ENCODE data around the gene SLC10A3.
A peak's percentile ranks its signal among the peaks of the same experiment; 100 is the strongest.

SLC10A3 gene

GRCh38 chrX:154463611-154464220 is 26.7 kb downstream of the SLC10A3 start:
- DNase-seq = no peak

- DNase-seq = no peak
Observed at GRCh38 chrX:154462396-154462795, 28.0 kb downstream of the SLC10A3 start.

- no peak for DNase-seq
Observed at GRCh38 chrX:154460326-154460725, 30.1 kb downstream of the SLC10A3 start.

GRCh38 chrX:154459832-154460231 is 30.6 kb downstream of the SLC10A3 start:
- DNase-seq = no peak

GRCh38 chrX:154458954-154459778 is 31.3 kb downstream of the SLC10A3 start:
- DNase-seq = peak; percentile 52

- DNase-seq = peak; percentile 79
Observed at GRCh38 chrX:154458116-154458953, 32.1 kb downstream of the SLC10A3 start, which contains the start of gene PLXNA3. PLXNA3 (plus strand) TSS chrX:154458281; CDS start chrX:154460184, 1,903 bp downstream.

GRCh38 chrX:154457491-154458115 is 32.8 kb downstream of the SLC10A3 start:
- peak; percentile 84 for DNase-seq

- no peak for DNase-seq
Observed at GRCh38 chrX:154452823-154453222, 37.6 kb downstream of the SLC10A3 start.

- no peak for DNase-seq
Observed at GRCh38 chrX:154450312-154450711, 40.1 kb downstream of the SLC10A3 start.

GRCh38 chrX:154449618-154450017 is 40.8 kb downstream of the SLC10A3 start:
- no peak for DNase-seq

GRCh38 chrX:154448484-154448883 is 41.9 kb downstream of the SLC10A3 start:
- DNase-seq = no peak

- no peak for DNase-seq
Observed at GRCh38 chrX:154446430-154446829, 44.0 kb downstream of the SLC10A3 start.

GRCh38 chrX:154445776-154446175 is 44.7 kb downstream of the SLC10A3 start:
- DNase-seq = no peak

GRCh38 chrX:154444755-154445246 is 45.6 kb downstream of the SLC10A3 start:
- no peak for DNase-seq

GRCh38 chrX:154443992-154444754 is 46.3 kb downstream of the SLC10A3 start, which contains the start of gene FAM50A:
FAM50A (plus strand) TSS chrX:154444141; CDS start chrX:154444236, 95 bp downstream.
- peak; percentile 87 for DNase-seq

- peak; percentile 55 for DNase-seq
Observed at GRCh38 chrX:154443479-154443910, 46.9 kb downstream of the SLC10A3 start.

GRCh38 chrX:154441984-154442707 is 48.3 kb downstream of the SLC10A3 start:
- peak; percentile 62 for DNase-seq

- DNase-seq = no peak
Observed at GRCh38 chrX:154441564-154441963, 48.9 kb downstream of the SLC10A3 start.

GRCh38 chrX:154440623-154441357 is 49.6 kb downstream of the SLC10A3 start:
- no peak for DNase-seq

GRCh38 chrX:154439841-154440240 is 50.6 kb downstream of the SLC10A3 start:
- DNase-seq = no peak

All from DMS53 (cell line).